HG02571 (cell line): ENCODE results near the gene ZNF766.
"Not testable (repeated sequence)": the region's sequence is repeated elsewhere in the genome, so short reads cannot be mapped to it uniquely, and the experiment has no call there.

Experiments
- ATAC-seq: cut with Tn5 transposase; IDR thresholded peaks from one replicate; pipeline ENCODE4 v1.9.1; 2021; ENCODE audit warnings: mild to moderate bottlenecking, moderate library complexity; ENCODE audit not compliant: unreplicated experiment

Gene ZNF766

GRCh38 chr19:52274191-52274590 lies 4.8 kb downstream of the ZNF766 start:
- no peak for ATAC-seq

GRCh38 chr19:52275988-52276387 lies 6.6 kb downstream of the ZNF766 start:
- no peak for ATAC-seq

- no peak for ATAC-seq
These were observed 8.1 kb downstream of the ZNF766 start for GRCh38 chr19:52277471-52277870.

- no peak for ATAC-seq
These were observed 16.9 kb downstream of the ZNF766 start for GRCh38 chr19:52286256-52286655.

GRCh38 chr19:52291781-52292180 lies 22.4 kb downstream of the ZNF766 start:
- ATAC-seq: no peak

- ATAC-seq: not testable (repeated sequence)
These were observed 23.6 kb downstream of the ZNF766 start for GRCh38 chr19:52292946-52293345.

- ATAC-seq: peak; percentile 12
These were observed 27.0 kb downstream of the ZNF766 start for GRCh38 chr19:52296400-52296772.

GRCh38 chr19:52296773-52297600 lies 27.6 kb downstream of the ZNF766 start, which contains the start of gene ZNF480:
Gene ZNF480, plus strand, starts transcription at chr19:52297169. Its CDS starts 3,244 bp downstream, at chr19:52300413.
- ATAC-seq: peak; percentile 55

- ATAC-seq: no peak
These were observed 28.4 kb downstream of the ZNF766 start for GRCh38 chr19:52297601-52298364.

GRCh38 chr19:52307275-52307674 lies 37.9 kb downstream of the ZNF766 start:
- no peak for ATAC-seq

GRCh38 chr19:52322429-52322828 lies 53.0 kb downstream of the ZNF766 start:
- no peak for ATAC-seq

GRCh38 chr19:52331757-52332156 lies 62.4 kb downstream of the ZNF766 start:
- ATAC-seq: no peak

- ATAC-seq: no peak
These were observed 66.4 kb downstream of the ZNF766 start for GRCh38 chr19:52335768-52336116.

GRCh38 chr19:52336117-52336790 lies 66.9 kb downstream of the ZNF766 start, which contains the start of gene ZNF610:
Gene ZNF610, plus strand, starts transcription at chr19:52336243. Its CDS starts 12,930 bp downstream, at chr19:52349173.
- no peak for ATAC-seq

- no peak for ATAC-seq
These were observed 67.5 kb downstream of the ZNF766 start for GRCh38 chr19:52336791-52337381.

- not testable (repeated sequence) for ATAC-seq
These were observed 69.6 kb downstream of the ZNF766 start for GRCh38 chr19:52339022-52339421.

- ATAC-seq: no peak
These were observed 74.2 kb downstream of the ZNF766 start for GRCh38 chr19:52343548-52343947.

- no peak for ATAC-seq
These were observed 75.8 kb downstream of the ZNF766 start for GRCh38 chr19:52345162-52345561.
